GM21619 (cell line): ENCODE results near the gene SUMF2.
A peak's percentile ranks its signal among the peaks of the same experiment; 100 is the strongest.
"Not testable (repeated sequence)": the region's sequence is repeated elsewhere in the genome, so short reads cannot be mapped to it uniquely, and the experiment has no call there.

Source experiments
- ATAC-seq: cut with Tn5 transposase; IDR thresholded peaks from one replicate; pipeline ENCODE4 v1.9.1; 2021; ENCODE audit not compliant: unreplicated experiment

SUMF2 gene

GRCh38 chr7:56063882-56064625 is at the start of gene SUMF2:
TSS of gene SUMF2 (plus strand) at chr7:56064286. CDS start at chr7:56064312, 26 bp downstream.
- ATAC-seq = peak; percentile 86

GRCh38 chr7:56017015-56017414 is 47.1 kb upstream of the SUMF2 start:
- ATAC-seq = not testable (repeated sequence)

GRCh38 chr7:56019501-56019900 is 44.6 kb upstream of the SUMF2 start:
- no peak for ATAC-seq

DNA sequence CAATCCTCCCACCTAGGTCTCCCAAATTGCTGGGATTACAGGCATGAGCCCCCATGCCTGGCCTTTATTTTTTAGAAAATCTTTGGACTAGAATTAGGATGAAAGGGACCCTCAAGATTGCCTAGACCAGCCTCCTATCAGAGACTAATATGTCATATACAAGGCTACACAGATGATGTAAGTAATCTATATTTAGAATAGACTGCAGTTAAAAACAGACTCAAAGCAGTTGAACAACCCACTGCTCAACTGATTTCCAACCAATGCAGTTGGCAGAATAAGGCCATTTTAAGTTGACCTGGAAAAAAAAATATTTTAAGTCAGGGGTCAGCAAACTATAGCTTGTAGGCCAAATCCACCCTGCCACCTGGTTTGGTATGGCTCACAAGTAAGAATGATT is 40.6 kb upstream of the SUMF2 start:
- ATAC-seq = no peak

DNA sequence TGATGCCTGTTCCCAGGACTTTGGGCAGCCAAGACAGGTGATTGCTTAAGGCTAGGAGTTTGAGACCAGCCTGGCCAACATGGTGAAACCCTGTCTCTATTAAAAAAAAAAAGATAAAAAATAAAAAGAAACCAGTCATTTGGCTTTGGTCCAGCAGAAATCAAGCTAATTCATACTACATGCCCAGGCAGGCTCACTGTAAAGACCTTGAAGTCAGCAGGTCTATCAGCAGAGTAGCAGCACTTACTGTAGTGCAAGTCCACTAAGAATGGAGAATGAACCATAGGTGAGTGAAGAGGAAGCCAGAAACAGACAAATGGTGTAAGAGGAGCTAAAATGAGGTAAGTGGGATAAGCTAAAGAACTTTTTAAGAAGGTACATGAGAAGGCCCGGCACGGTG is 37.5 kb upstream of the SUMF2 start:
- ATAC-seq = no peak

- no peak for ATAC-seq
Measured at GRCh38 chr7:56028942-56029630, 35.0 kb upstream of the SUMF2 start.

DNA sequence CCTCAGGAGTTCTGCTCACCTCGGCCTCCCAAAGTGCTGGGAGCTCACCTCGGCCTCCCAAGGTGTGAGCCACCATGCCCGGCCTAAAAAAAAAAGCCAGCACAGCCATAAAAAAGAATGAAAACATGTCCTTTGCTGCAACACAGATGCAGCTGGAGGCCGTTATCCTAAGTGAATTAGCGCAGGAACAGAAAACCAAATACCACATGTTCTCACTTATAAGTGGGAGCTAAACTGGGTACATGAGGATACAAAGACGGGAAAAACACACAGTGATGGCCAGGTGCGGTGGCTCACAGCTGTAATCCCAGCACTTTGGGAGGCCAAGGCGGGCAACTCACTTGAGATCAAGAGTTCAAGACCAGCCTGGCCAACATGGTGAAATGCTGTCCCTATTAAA is 33.7 kb upstream of the SUMF2 start:
- no peak for ATAC-seq

GRCh38 chr7:56031556-56031955 is 32.5 kb upstream of the SUMF2 start:
- ATAC-seq = not testable (repeated sequence)

GRCh38 chr7:56032578-56032977 is 31.5 kb upstream of the SUMF2 start:
- ATAC-seq = not testable (repeated sequence)

DNA sequence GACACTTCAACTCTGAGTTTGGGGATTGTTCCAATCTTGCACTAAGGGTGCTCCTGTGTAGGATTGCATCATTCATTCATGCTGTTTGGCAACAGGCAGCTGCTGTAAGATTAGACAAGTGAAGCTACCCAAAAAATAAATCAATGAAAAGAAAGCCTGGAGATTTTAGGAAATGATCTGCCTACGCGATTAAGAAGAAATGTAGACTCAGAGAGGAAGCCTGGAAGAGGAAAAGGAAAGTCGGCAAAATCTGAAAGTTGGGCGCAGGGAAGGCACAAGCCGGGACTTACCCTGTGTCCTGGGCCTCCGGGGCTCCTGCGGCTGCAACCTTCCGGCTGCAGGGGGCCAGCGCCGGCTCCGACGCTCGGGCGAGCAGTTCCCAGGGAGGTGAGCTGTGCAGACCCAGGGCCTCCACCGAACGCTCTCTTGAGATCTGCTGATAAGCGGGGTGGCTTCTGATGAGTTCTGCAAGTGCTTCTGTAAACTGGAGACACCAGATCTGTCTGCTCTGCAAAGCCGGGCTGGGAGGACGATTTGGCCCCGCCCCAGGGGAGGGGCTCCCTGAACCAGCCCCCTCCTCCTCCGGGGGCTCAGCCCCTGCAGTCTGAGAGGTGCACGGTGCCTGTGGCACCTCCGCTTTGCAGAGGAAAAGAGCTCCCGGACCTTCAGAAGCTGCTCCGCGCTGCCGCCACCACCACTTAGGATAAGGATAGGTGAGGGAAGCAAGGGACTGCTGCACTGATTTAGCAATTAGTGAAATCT is 30.2 kb upstream of the SUMF2 start:
- ATAC-seq = peak; percentile 97

DNA sequence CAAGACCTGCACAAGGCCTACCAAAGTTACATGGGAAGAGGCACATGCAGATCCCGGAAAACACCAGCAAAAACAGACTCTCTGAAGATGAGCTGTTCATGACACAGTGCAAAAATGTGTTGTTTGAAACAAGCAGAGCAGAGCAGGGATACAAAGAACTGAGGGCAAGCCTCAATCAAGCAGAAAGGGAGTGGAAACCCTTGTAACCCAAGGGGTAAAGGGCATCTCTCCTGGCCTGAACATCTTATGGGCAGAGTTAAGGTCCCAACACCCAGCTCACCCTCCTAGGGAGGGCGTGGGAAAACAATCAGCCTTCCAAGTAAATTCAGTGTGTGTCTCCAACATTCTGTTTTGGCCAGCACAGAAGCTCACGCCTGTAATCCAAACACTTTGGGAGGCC is 23.4 kb upstream of the SUMF2 start:
- no peak for ATAC-seq

DNA sequence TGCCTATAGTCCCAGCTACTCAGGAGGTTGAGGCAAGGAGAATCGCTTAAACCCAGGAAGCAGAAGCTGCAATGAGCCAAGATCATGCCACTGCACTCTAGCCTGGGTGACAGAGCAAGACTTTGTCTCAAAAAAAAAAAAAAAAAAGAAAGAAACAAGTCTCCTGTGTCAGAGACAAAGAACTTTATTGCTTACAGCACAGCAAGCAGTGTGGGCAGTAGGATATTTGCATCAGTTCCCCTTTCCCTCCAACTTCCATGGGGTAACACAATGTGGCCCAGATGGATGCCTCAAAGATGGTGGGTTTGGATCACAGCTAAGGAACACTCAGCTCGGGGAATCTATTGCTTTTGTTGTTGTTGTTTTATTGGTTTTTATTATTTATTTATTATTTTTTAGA is 18.3 kb upstream of the SUMF2 start:
- not testable (repeated sequence) for ATAC-seq

DNA sequence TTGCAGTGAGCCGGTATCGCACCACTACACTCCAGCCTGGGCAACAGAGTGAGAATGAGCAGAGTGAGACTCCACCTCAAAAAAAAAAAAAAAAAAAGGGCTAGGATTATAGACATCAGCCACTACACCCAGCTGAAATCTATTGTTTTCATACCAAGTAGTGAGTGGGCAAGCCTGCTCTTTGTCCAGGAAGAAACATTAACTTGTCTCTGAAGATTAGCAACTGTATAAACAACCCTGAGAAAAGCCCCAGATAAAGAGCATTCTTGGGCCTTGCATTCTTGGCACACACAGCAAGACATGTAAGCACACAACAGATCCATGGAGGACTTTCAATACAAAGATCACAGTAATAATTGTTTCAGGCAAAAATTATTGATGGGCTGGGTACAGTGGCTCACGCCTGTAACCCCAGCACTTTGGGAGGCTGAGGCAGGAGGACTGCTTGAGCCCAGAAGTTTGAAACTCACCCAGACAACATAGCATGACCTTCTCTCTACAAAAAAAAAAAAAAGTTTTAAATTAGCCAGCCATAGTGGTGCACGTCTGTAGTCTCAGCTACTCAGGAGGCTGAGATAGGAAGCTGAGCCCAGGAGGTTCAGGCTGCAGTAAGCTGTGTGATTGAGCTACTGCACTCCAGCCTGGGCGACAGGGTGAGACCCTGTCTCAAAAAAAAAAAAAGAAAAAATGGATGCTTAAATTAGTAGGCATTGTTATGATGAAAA is 17.2 kb upstream of the SUMF2 start:
- no peak for ATAC-seq

GRCh38 chr7:56047446-56048116 is 16.5 kb upstream of the SUMF2 start:
- ATAC-seq = not testable (repeated sequence)

DNA sequence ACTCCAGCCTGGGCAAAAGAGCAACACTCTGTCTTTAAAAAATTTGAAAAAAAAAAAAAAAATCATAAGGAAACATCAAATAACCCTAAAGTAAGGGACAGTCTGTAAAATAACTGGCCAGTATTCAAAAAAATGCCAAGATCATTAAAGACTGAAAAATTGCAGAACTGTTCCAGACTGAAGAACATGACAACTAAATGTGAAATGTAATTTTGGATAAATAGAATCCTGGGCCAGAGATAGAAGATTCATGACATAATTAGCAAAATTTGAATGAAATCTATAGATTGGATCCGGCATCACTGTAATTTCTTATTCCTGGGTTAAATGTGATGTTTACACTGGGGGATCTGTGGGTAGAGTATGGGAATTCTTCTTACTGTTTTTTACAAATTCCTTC is 15.8 kb upstream of the SUMF2 start:
- ATAC-seq = no peak

GRCh38 chr7:56048763-56049162 is 15.3 kb upstream of the SUMF2 start:
- ATAC-seq = not testable (repeated sequence)

- ATAC-seq = no peak
Measured at GRCh38 chr7:56051053-56051338, 13.1 kb upstream of the SUMF2 start.

- ATAC-seq = peak; percentile 92
Measured at GRCh38 chr7:56051339-56052191, 12.5 kb upstream of the SUMF2 start, which contains the start of the genes CCT6A and PSPH. TSS of gene CCT6A (plus strand) at chr7:56051765. CDS start at chr7:56051849, 84 bp downstream. TSS of gene PSPH (minus strand) at chr7:56051444. CDS start at chr7:56021212, 30,232 bp downstream.

DNA sequence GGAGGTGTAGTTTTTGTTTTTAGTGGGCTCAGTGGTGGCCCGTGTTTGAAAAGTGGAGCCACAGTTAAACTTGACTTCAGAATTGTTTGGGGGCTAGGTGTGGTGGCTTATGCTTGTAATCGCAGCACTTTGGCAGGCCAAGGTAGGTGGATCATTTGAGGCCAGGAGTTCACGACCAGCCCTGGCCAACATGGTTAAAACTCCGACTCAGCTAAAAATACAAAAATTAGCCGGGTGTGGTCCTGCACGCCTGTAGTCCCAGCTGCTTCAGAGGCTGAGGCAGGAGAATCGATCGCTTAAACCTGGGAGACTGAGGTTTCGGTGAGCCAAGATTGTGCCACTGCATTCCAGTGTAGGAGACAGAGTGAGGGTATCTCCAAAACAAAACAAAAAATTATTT is 10.7 kb upstream of the SUMF2 start:
- ATAC-seq = no peak

DNA sequence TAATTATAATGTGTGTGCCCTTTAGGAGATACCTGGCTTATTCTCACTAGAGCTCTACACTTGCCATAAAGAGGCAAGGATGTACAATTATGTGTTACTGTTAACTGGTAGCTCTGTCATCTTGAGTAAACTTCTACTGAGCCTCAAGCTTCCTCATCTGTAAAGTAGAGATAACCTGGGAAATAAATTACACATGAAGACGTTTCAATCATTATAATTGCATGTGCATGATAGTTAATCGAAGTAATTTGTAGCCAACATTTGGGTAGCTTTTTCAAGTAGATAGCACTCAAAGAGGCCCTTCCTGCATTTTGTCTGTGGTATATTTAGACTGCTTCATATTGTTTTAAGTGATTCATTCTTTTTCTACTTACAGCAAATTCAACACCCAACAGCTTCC is 10.1 kb upstream of the SUMF2 start:
- no peak for ATAC-seq
